Type B pancreatic cell (in vitro differentiated cells): ENCODE results near the gene GNB5. TPM values are rescaled to one million over a fixed set of nuclear protein-coding genes. Genes with fewer than 3 reads are reported as not detected.

Experiments used
- DNase-seq: peaks from one replicate; pipeline ENCODE4 v3.0.0; 2021; ENCODE audit warnings: mixed read lengths; ENCODE audit not compliant: unreplicated experiment; ENCODE audit errors: extremely low spot score
- H3K27ac Mint-ChIP-seq: 2 replicates; pipeline ENCODE4 v1.8.0; 2021; ENCODE audit warnings: mild to moderate bottlenecking, mixed read lengths
- H3K27me3 Mint-ChIP-seq: 2 replicates; pipeline ENCODE4 v1.8.0; 2021; ENCODE audit warnings: mixed read lengths
- H3K36me3 Mint-ChIP-seq: 2 replicates; pipeline ENCODE4 v1.8.0; 2021; ENCODE audit warnings: mixed read lengths
- H3K4me1 Mint-ChIP-seq: one replicate; pipeline ENCODE4 v1.8.0; 2021; ENCODE audit warnings: mixed read lengths; ENCODE audit not compliant: unreplicated experiment
- H3K4me3 Mint-ChIP-seq: 2 replicates; pipeline ENCODE4 v1.8.0; 2021; ENCODE audit warnings: mild to moderate bottlenecking, mixed read lengths
- H3K9me3 Mint-ChIP-seq: 2 replicates; pipeline ENCODE4 v1.8.0; 2021; ENCODE audit warnings: mixed read lengths
- total RNA-seq: library from RNA; stranded (reverse); gene quantifications from 2 replicates; pipeline ENCODE4 v1.2.1, GENCODE V29; 2021; ENCODE audit warnings: low replicate concordance
- TF ChIP-seq, protein P1 (sequence below): fragments of 200-600 bp; sonication (generic); conservative IDR thresholded peaks from 2 replicates; pipeline ENCODE4 v1.5.0; 2021; ENCODE audit warnings: antibody characterized with exemption, mild to moderate bottlenecking

Gene GNB5
- total RNA-seq, 1 donor from 2014 or later, result 19.9 TPM

DNA sequence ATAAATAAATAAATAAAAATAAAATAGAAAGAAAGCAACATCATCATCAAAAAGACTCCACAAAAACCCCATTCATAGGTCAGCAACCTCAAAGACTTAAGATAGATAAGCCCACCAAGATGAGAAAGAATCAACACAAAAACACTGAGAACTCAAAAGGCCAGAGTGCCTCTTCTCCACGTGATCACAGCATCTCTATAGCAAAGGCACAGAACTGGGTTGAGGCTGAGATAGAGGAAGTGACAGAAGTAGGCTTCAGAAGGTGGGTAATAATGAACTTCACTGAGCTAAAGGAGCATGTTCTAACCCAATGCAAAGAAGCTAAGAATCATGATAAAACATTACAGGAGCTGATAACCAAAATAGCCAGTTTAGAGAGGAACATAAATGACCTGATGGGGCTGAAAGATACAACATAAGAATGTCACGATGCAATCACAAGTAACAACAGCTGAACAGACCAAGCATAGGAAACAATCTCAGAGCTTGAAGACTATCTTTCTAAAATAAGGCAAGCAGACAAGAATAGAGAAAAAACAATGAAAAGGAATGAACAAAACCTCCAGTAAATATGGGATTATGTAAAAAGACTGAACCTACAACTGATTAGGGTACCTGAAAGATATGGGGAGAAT, 26.4 kb downstream of the GNB5 start:
- H3K9me3 Mint-ChIP-seq, result no peaks in the 10 kb centered on the region
- TF ChIP-seq, protein P1, sequence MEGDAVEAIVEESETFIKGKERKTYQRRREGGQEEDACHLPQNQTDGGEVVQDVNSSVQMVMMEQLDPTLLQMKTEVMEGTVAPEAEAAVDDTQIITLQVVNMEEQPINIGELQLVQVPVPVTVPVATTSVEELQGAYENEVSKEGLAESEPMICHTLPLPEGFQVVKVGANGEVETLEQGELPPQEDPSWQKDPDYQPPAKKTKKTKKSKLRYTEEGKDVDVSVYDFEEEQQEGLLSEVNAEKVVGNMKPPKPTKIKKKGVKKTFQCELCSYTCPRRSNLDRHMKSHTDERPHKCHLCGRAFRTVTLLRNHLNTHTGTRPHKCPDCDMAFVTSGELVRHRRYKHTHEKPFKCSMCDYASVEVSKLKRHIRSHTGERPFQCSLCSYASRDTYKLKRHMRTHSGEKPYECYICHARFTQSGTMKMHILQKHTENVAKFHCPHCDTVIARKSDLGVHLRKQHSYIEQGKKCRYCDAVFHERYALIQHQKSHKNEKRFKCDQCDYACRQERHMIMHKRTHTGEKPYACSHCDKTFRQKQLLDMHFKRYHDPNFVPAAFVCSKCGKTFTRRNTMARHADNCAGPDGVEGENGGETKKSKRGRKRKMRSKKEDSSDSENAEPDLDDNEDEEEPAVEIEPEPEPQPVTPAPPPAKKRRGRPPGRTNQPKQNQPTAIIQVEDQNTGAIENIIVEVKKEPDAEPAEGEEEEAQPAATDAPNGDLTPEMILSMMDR, result no peak
- H3K27ac Mint-ChIP-seq, result no peak overlapping the region
- H3K27me3 Mint-ChIP-seq, result no peaks in the 10 kb centered on the region
- H3K4me1 Mint-ChIP-seq, result no peaks in the 10 kb centered on the region
- DNase-seq, result no peak
- H3K36me3 Mint-ChIP-seq, result peaks cover 4% of the 10 kb centered on the region
- no peak overlapping the region for H3K4me3 Mint-ChIP-seq

DNA sequence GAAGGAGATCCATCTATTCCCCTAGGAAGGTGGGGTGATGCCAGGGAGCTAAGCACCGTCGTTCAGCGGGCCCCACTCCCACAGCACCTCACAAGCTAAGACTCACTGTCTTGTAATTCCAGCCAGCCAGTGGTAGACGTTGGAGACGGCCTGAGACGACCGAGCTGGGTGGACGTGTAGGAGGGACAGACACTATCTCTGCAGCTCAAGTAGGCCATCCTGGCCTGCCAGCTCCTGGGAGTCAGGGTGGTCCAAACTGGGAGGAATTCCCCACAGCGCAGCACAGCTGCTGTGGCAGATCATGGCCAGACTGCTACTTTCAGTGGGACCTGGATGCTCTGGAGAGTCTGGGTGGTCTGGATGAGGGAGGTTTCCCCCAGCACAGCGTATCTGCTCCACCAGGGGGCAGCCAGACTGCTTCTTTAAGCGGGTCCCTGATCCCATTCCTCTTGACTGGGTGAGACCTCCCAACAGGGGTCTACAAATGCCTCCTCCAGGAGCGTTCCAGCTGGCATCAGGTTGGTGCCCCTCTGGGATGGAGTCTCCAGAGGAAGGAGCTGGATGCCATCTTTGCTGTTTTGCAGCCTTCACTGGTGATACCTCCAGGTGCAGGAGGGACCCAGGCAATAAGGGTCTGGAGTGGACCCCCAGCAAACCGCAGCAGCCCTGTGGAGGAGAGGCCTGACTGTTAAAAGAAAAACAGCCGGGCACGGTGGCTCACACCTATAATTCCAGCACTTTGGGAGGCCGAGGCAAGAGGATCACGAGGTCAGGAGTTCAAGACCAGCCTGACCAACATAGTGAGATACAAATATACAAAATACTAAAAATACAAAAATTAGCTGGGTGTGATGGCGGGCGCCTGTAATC, 27.6 kb downstream of the GNB5 start:
- no peaks in the 10 kb centered on the region for H3K9me3 Mint-ChIP-seq
- peaks cover 7% of the 10 kb centered on the region for H3K36me3 Mint-ChIP-seq
- TF ChIP-seq, protein P1, result peak; percentile 59
- no peak for DNase-seq
- H3K4me1 Mint-ChIP-seq, result no peaks in the 10 kb centered on the region
- no peak overlapping the region for H3K27ac Mint-ChIP-seq
- no peaks in the 10 kb centered on the region for H3K27me3 Mint-ChIP-seq
- no peak overlapping the region for H3K4me3 Mint-ChIP-seq

DNA sequence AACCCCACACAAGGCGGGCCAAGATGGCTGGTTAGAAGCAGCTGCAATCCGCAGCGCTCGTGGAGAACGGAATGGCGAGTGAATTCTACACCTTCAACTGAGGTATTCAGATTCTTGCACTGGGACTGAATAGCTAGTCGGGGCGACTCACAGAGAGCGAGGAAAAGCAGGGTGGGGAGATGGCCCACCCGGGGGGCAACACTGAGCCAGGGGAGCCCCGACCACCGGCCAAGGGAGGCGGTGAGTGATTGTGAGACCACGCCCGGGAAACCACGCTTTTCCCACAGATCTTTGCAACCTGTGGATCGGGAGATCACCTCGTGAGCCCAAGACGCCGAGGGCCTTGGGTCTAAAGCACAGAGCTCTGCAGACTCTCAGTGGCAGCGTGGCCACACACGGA, 28.3 kb downstream of the GNB5 start:
- H3K27ac Mint-ChIP-seq, result no peak overlapping the region
- H3K36me3 Mint-ChIP-seq, result peaks cover 8% of the 10 kb centered on the region
- TF ChIP-seq, protein P1, result no peak
- H3K9me3 Mint-ChIP-seq, result no peaks in the 10 kb centered on the region
- H3K27me3 Mint-ChIP-seq, result no peaks in the 10 kb centered on the region
- no peaks in the 10 kb centered on the region for H3K4me1 Mint-ChIP-seq
- DNase-seq, result no peak
- no peak overlapping the region for H3K4me3 Mint-ChIP-seq

DNA sequence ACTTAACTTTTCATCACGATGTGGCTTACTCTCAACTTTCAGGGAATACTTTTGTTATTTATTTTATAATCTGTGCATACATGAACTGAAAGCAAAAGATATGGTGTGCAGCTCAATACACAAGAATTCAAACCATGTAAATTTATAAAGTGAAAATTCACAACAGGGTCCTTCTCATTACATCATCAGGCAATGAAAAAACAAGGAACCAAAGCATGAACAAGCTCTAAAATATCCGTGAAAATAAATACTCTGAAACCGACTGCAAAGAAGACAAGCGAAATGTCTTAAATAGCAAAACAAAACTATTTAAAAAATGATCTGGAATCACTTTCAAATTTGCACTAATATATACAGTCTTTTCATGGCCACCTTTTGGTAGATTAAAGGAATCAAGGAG, 28.9 kb downstream of the GNB5 start:
- Mint-ChIP-seq H3K27ac (no peak overlapping the region), H3K4me3 (no peak overlapping the region), H3K36me3 (peaks cover 8% of the 10 kb centered on the region), H3K27me3 (no peaks in the 10 kb centered on the region), H3K9me3 (no peaks in the 10 kb centered on the region), H3K4me1 (no peaks in the 10 kb centered on the region)
- DNase-seq, result no peak
- TF ChIP-seq, protein P1, result no peak

DNA sequence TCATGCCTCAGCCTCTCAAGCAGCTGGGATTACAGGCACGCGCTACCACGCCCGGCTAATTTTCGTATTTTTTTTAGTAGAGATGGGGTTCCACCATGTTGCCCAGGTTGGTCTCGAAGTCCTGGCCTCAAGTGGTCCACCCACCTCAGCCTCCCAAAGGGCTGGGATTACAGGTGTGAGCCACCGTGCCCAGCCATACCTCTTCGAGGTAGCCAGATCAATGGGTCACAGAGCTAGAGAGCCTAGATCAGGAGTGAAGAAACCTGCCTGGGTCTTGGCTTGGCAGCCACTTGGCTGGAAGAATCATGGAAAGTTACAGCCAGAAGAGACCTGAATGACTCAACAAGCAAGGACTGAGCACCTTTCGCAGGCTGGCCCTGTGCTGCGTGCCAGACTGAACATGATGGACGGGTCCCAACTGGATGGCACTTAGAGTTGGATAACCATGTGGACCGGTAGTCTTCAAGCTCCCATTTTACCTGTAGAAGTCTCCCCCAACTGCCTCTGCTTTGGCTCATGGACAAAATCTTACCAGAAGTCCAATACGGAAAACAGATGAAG, 29.7 kb downstream of the GNB5 start:
- no peaks in the 10 kb centered on the region for H3K9me3 Mint-ChIP-seq
- no peak for DNase-seq
- no peak overlapping the region for H3K27ac Mint-ChIP-seq
- H3K36me3 Mint-ChIP-seq, result peaks cover 8% of the 10 kb centered on the region
- TF ChIP-seq, protein P1, result no peak
- H3K27me3 Mint-ChIP-seq, result no peaks in the 10 kb centered on the region
- H3K4me3 Mint-ChIP-seq, result no peak overlapping the region
- H3K4me1 Mint-ChIP-seq, result no peaks in the 10 kb centered on the region
